DMS53 treated with DMSO at 0.1 percent for 48 hours (cell line): Measurements from ENCODE around the gene KRTAP4-16.
"Not testable (repeated sequence)": the region's sequence is repeated elsewhere in the genome, so short reads cannot be mapped to it uniquely, and the experiment has no call there.

Experiments used
- DNase-seq: peaks from one replicate; lab custom pipeline; 2025; ENCODE audit not compliant: unreplicated experiment; lab: John Stamatoyannopoulos, UW

Gene KRTAP4-16

DNA sequence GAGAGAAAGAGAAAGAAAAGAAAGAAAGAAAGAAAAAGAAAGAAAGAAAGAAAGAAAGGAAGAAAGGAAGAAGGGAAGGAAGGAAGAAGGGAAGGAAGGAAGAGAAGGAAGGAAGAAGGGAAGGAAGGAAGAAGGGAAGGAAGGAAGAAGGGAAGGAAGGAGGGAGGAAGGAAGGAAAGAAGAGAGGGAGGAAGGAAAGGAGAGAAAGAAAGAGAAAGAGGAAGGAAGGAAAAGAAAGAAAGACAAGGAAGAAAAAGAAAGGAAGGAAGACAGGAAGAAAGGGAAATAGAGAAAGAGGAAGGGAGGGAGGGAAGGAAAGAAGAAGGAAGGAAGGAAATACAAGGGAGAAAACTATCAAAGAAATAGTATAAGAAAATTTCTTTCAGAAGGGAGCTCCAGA lies 25.2 kb downstream of the KRTAP4-16 start:
- no peak for DNase-seq

DNA sequence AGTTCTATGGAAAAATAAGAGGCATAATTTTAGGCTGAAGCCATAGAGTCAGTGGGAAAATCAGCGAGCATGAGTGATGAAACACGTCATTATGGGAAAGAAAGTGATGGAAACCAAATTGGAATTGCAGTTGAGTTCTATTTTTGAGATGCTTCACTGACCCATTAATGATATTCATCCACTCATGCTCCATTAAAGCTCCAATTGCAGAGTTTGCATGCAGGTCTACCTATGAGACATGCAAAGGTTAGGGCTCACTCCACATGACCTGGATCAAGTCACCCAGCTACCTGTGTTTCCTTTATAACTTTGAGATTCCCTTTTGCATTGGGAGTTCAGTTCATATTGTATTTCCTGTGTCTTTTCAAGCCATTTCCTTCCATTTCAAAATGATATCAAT lies 28.3 kb downstream of the KRTAP4-16 start:
- no peak for DNase-seq

DNA sequence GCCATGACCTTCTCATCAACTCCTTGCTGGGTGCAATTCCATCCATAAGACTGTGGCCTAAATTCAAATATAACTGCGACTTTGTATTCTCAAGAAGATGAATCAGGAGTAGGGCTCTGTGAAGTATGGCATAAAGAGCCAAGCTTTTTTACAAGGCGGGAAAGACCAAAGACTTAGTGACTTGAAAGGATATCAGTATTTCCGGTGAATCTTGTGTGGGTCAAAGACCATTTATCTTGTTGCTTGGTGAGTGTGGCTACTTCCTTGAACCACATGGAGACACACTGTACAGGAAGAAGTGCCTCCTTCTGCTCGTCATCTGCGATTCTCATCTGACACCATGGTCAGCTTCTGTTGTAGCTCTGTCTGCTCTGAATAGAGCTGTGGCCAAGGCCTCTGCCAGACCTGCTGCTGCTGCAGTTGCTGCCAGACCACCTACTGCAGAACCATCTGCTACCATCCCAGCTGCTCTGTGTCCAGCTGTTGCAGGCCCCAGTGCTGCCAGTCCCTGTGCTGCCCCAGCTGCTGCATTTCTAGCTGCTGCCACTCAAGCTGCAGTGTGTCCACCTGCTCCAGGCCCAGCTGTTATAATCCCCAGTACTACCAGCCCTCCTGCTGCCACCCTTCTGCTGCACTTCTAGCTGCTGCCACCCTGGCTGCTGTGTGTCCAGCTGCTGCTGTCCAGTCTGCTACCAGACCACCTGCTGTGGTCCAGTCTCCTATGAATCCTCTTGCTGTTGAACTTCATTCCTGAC lies 30.2 kb downstream of the KRTAP4-16 start:
- DNase-seq = peak; percentile 6

DNA sequence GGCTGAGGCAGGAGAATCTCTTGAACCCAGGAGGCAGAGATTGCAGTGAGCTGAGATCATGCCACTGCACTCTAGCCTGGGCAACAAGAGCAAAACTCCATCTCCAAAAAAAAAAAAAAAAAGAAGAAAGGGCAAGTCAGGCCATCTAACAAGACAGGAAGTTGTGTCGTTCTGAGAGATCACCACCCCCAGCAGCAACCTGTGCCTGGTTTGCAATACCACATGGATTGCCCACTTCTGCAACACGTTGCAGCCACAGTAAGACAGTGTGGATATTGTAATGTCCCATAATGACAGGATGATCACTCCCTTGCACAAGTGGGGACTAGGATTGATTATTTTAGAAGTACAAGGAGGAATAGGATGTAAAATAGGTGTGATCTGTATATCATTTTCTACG lies 33.0 kb downstream of the KRTAP4-16 start:
- no peak for DNase-seq

DNA sequence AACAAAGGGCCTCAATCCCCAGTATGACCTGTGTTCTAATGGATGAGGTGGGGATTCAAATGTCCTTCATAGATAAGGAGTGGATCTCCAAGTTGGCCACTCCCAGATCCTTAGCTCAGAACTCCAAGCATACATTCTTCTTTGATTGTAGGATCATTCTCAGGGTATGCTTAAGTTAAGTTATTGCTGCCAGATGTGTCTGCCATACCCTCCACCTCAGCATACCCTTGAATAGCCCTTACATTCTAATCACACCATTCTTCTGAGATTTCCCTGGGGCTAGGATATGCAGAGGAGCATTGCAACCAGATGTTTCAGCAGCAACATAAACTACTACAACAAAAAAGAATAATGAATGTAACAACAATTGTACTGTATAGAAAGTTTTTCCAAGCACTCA lies 34.7 kb downstream of the KRTAP4-16 start:
- no peak for DNase-seq

DNA sequence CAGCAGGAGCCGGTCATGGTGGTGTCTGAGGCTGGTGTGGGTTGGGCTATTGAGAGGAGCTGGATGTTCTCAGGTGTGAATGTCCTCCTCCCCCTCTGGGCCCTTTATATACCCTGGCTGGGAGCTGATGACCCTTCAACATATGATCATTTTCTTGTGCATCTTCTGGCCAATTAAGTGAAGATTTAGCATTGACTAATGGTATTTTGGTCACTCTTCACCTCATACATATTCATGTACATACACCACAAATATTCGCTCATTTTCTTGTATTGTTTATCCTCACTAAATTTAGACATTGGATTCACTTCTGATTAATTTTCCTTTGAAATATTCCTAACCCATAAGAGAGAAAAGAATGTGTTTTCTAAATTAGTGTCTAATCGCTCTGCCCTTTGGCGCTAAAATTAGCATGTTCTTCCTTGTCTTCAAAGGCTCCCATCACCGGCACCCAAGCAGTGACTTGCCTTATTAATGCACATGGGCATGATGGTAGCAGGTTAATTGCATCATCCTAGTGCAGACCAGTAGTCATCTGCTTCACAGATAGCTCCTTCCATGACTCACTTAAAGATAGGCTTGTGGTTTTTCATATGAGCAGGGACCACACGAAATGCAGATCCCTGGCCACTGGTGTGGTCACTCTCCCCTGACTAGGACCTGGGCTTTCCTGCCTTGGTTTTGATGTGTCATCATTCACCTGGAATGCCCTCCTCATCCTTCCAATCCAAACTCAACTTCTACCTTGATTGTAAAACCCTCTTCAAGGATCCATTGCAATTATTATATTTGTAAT lies 36.0 kb downstream of the KRTAP4-16 start, which contains the start of gene KRTAP2-4:
TSS of gene KRTAP2-4 (minus strand) at position 51 of the 796 bp plus-strand sequence. CDS start at position 17, 34 bp downstream.
- no peak for DNase-seq

DNA sequence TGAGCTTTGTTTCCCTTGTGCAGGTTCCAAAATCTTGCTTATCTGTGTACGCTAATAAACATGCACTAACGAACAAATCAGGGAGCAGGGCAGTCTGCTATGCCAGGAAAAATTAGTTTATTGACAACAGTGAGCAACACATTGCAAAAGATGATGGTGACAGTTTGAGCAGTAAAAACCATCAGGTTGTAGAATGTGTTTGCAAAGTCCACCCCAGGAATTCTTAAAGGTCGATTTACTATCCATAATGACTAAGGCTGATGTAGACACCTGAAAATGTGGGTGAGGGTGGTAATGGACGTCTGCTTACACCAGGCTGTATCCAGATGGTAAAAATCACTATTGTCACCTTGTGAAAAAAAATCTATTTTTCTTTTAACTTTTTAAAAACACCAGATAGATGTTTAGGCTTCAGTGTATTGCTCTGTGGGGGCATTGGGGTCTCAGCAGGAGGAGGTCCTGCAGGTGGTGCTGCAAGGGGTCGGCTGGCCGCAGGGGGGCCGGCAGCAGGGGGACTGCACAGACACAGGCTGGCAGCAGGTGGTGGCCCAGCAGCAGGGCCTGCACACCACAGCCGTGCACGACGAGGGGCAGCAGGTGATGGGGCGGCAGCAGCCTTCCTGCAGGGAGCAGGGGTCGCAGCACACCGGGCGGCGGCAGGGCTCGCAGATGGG lies 36.9 kb downstream of the KRTAP4-16 start:
- DNase-seq = not testable (repeated sequence)

DNA sequence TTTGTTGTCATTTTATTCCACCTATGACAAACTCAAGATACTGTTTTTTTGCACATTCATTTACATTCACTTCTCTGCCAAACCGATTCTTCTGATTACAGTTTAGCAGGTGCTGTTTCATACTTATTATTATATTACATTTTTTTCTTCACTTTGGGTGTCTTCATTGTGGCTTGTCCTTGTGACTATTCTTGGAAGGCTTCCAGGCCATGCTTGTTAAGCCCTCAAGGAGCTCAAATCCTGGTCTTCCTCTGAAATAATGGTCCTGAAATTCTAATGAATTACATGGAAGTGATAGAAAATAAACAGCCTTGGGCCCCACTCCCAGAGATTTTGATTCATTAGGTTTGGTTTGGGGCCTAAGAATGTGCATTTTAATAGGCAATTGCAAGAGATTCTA lies 37.7 kb downstream of the KRTAP4-16 start:
- no peak for DNase-seq

DNA sequence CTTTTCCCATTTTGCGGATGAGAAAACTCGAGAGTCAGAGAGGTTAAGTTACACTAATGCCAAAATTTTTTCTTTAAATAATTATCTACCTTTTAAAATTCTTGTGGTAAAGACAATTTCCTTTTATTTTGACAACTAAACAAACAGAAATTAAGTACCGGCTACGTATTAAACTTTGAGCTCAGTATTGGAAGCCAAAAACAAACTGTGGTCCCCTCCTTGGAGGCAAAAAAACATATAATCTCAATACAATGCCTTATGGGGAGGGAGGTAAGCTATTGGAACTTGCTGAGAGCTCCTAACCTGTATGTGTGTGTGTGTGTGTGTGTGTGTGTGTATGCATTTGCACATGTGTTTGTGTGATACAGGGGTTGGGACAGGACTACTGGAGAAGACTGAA lies 38.6 kb downstream of the KRTAP4-16 start:
- DNase-seq = no peak

DNA sequence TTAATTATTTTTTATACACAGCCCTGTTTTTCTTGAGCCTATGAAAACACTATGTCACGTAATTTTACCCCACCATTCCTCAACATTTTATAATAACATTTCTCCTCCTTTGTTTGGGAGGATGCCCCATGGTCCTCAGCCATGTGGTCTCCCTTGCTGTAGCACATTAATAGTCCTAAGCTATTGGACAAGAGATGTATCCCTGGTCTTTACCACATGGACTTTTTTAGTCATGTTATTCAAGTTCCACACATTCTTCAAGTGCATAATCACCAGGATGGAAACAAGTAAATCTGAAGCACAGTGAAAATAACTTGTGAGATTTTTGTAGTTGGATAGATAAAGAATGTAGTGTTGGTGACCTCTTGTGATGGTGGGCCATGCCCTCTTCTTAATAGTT lies 40.0 kb downstream of the KRTAP4-16 start:
- no peak for DNase-seq

DNA sequence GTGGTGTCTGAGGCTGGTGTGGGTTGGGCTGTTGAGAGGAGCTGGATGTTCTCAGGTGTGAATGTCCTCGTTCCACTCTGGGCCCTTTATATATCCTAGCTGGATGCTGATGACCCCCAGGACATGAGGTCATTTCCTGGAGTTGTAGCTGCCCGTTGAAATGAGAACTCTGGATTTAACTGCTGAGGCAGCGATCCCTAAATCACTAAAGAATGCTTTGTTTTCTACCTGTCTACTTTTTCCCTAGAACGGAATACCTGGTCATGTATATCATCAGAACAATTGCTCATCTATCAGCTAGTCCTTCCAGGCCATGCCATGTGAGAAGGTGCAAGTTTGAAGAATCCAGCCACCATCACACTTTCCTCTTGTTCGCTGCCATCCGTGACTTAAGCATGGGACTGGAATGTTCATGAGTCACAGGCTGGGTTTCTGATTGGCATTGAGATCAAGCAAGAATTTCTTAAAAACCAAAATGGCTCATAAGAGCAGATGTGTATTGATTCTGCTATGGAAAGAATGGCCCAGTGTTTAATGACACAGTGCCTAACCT lies 41.9 kb downstream of the KRTAP4-16 start, which contains the start of gene KRTAP2-3:
TSS of gene KRTAP2-3 (minus strand) at position 63 of the 553 bp plus-strand sequence. CDS start 64 bp downstream, outside the sequence.
- DNase-seq = no peak

DNA sequence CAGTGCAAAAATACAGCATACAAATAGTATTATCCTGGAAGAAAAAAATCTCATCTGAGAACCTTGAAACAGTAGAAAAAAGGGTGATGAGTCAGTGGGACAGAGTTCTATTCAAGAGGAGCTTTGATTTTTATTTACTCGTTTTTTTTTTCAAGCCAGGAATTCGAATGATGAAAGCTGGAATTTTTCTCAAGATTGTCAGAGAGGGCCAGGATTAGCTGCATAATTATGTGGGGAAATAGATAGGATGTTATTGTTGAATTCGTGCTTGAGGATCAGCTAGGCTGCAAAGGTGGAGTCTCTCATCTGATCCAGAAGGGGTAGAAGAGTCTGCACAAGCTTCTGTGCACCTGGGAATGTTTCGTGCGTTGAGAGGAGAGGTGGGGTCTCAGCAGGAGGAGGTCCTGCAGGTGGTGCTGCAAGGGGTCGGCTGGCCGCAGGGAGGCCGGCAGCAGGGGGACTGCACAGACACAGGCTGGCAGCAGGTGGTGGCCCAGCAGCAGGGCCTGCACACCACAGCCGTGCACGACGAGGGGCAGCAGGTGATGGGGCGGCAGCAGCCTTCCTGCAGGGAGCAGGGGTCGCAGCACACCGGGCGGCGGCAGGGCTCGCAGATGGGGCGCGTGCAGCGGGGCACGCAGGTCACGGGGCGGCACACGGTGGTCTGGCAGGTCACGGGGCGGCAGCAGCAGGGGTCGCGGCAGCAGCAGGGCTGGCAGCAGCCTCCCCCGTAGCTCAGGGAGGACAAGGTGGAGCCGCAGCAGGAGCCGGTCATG lies 42.5 kb downstream of the KRTAP4-16 start:
- not testable (repeated sequence) for DNase-seq

DNA sequence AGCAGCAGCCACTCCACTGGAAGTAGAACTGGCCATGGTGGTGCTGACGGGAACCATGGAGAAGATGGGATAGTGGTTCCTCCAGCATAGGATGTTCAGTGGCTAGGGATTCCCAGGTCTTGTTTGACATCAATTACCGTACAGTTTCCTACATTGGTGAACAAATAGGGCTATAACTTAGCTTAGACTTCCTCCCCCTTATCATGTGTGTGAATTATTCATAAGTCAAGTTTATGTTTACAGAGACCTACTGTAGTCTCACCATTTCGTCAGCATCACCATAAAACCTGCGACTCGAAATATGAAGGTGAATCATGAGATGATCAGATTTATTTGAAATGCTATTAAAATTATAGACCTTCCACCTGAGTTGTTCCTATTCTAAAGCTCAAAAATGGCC lies 43.3 kb downstream of the KRTAP4-16 start:
- DNase-seq = no peak

DNA sequence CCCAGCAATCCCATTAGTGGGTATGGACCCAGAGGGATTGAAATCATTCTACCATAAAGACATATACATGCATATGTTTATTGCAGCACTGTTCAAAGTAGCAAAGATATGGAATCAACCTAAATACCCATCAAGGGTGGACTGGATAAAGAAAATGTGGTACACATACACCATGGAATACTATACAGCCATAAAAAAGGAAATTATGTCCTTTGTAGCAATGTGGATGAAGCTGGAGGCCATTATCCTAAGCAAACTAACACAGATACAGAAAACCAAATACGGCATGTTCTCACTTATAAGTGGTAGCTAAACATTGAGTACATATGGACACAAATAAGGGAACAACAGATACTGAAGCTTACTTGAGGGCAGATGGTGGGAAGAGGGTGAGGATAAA lies 44.5 kb downstream of the KRTAP4-16 start:
- no peak for DNase-seq

DNA sequence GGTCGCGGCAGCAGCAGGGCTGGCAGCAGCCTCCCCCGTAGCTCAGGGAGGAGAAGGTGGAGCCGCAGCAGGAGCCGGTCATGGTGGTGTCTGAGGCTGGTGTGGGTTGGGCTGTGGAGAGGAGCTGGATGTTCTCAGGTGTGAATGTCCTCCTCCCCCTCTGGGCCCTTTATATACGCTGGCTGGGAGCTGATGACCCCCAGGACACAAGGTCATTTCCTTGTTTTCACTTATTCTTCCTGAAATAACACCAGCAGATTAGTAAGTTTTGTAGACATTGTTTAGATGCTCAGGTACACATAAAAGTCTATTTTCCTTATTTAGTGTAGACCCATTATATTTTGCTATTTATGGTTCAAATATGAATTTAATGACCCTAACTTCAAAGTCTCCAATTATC lies 46.9 kb downstream of the KRTAP4-16 start, which contains the start of gene KRTAP2-2:
TSS of gene KRTAP2-2 (minus strand) at position 101 of the 400 bp plus-strand sequence. CDS start at position 82, 19 bp downstream.
- not testable (repeated sequence) for DNase-seq

DNA sequence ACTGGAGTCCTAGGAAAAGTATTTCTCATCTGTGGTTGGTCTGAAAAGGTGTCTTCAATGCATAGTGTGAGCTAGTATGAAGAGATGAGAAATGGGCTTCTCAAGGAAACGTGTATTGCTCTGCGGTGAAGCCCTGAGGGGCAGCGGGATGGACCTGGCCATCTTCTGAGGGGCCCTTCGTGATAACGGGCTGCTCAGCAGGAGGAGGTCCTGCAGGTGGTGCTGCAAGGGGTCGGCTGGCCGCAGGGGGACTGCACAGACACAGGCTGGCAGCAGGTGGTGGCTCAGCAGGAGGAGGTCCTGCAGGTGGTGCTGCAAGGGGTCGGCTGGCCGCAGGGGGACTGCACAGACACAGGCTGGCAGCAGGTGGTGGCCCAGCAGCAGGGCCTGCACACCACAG lies 47.5 kb downstream of the KRTAP4-16 start:
- DNase-seq = not testable (repeated sequence)

DNA sequence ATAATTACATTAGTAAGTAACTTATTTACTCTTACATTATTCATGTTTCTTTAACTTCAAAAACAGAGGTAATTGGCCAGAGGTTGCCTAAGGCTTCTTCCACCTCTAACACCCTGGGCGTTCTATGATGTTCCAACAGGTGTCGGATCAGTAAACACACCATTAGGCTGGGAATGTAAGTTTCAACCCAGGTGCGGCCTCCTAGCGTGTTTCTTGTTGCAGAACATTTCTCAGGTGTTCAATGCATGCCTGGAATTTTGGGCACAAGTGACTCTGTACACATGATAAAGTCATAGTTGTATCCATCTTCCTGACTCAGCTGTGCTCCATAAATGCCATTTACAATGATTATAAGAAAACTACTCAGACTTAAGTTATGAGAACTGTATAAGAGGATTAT lies 48.0 kb downstream of the KRTAP4-16 start:
- DNase-seq = no peak

DNA sequence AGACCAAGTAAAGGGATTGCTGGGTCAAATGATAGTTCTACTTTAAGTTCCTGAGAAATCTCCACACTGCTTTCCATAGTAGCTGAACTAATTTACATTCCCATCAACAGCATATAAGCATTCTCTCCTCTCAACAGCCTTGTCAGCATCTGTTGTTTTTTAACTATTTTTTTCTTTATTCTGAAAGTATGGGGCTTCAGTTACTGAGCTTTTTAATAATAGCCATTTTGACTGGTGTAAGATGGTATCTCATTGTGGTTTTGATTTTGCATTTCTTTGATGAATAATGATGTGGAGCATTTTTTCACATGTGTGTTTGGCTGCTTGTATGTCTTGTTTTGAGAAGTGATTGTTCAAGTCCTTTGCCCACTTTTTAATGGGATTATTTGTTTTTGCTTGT lies 49.4 kb downstream of the KRTAP4-16 start:
- no peak for DNase-seq
